K562 (cell line): ENCODE results near the gene KIAA0930. TPM values are rescaled to one million over a fixed set of nuclear protein-coding genes. Genes with fewer than 3 reads are reported as not detected.

ENCODE experiments used
- TEAD1 ChIP-seq, 2 experiments: fragments of 450-650 bp in 1 of 2; sonication (generic) in 1 of 2; formaldehyde crosslinking; IDR thresholded peaks; 2 replicates each; pipeline versions ENCODE4 v1.4.0 to v1.8.0; 2020 to 2022; ENCODE audit warnings: mild to moderate bottlenecking in 2 of 2, missing genetic modification reagents in 1 of 2
- polyA plus RNA-seq, 8 experiments: library from polyadenylated mRNA; depleted of rRNA in 4 of 8; stranded (reverse) in 5 of 8; unstranded in 3 of 8; fragments of >200 nt; fragmentation: Nextera tagmentation in 2 of 8; fragmentation: Illumina TruSeq in 1 of 8; extraction: Ambion mirVana in 2 of 8; extraction: Trizol in 1 of 8; gene quantifications; 2 replicates each; pipeline versions ENCODE4 v1.2.1 to v1.2.3, GENCODE V29; 2011 to 2014; ENCODE audit warnings: inconsistent platforms in 1 of 8, missing spikeins in 1 of 8
- total RNA-seq, 7 experiments: library from RNA; depleted of rRNA in 6 of 7; stranded (reverse); fragments of >200 nt in 6 of 7; fragmentation: Illumina TruSeq in 2 of 7; extraction: Trizol in 2 of 7; gene quantifications; 2 replicates each; pipeline versions ENCODE4 v1.2.1 to v1.2.3, GENCODE V29; 2011 to 2021; ENCODE audit warnings: low replicate concordance in 1 of 7
- TF ChIP-seq, protein P1 (sequence below): fragments of 450-650 bp; formaldehyde crosslinking; IDR thresholded peaks from 2 replicates; pipeline ENCODE4 v1.4.0; 2022; ENCODE audit warnings: missing genetic modification characterization
- TF ChIP-seq, protein P2 (sequence below): IDR thresholded peaks from 3 replicates; pipeline ENCODE4 v1.6.1; 2011; ENCODE audit warnings: borderline replicate concordance, mild to moderate bottlenecking, moderate library complexity; ENCODE audit not compliant: insufficient read length; ENCODE audit errors: extremely low read depth
- TF ChIP-seq, protein P3 (sequence below): sonication (generic); formaldehyde crosslinking; IDR thresholded peaks from 2 replicates; pipeline ENCODE4 v1.8.0; 2023; ENCODE audit warnings: missing genetic modification reagents, mild to moderate bottlenecking, borderline replicate concordance

The KIAA0930 gene
- total and polyA plus RNA-seq, 9 of the 15 experiments (the other 6 are each of a cell fraction or from before 2014, with no cell fraction given): 0.24 to 12.1 (median 6.4) TPM

DNA sequence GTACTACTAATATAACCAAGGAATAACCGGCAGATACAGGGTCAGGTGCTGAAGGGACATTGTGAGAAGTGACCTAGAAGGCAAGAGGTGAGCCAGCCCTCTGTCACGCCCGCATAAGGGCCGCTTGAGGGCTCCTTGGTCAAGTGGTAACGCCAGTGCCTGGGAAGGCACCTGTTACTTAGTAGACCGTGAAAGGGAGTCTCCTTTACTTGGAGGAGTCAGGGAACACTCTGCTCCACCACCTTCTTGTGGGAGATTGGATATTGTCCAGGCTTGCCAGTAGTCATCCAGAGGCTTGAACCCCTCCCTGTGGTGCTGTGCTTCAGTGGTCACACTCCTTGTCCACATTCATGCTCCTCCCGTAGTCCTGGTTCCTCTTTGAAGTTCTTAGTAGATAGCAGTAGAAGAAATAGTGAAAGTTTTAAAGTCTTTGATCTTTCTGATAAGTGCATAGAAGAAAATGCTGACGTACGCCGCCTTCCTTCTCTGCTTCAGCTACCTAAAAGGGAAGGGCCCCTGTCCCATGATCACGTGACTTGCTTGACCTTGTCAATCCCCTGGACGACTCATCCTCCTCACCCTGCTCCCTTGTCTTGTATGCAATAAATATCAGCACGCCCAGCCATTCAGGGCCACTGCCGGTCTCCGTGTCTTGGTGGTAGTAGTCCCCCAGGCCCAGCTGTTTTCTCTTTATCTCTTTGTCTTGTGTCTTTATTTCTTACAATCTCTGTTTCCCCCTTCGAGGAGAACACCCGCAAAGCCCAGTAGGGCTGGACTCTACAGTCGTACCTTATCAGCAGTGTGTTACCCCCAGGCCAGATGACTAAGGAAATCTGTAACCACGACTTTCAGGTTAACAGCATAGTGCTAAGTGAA, 70.9 kb downstream of the KIAA0930 start (continued):
- TF ChIP-seq, protein P1, sequence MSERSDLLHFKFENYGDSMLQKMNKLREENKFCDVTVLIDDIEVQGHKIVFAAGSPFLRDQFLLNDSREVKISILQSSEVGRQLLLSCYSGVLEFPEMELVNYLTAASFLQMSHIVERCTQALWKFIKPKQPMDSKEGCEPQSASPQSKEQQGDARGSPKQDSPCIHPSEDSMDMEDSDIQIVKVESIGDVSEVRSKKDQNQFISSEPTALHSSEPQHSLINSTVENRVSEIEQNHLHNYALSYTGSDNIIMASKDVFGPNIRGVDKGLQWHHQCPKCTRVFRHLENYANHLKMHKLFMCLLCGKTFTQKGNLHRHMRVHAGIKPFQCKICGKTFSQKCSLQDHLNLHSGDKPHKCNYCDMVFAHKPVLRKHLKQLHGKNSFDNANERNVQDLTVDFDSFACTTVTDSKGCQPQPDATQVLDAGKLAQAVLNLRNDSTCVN (CRISPR knock-in tag): no peak
- TF ChIP-seq, protein P2, sequence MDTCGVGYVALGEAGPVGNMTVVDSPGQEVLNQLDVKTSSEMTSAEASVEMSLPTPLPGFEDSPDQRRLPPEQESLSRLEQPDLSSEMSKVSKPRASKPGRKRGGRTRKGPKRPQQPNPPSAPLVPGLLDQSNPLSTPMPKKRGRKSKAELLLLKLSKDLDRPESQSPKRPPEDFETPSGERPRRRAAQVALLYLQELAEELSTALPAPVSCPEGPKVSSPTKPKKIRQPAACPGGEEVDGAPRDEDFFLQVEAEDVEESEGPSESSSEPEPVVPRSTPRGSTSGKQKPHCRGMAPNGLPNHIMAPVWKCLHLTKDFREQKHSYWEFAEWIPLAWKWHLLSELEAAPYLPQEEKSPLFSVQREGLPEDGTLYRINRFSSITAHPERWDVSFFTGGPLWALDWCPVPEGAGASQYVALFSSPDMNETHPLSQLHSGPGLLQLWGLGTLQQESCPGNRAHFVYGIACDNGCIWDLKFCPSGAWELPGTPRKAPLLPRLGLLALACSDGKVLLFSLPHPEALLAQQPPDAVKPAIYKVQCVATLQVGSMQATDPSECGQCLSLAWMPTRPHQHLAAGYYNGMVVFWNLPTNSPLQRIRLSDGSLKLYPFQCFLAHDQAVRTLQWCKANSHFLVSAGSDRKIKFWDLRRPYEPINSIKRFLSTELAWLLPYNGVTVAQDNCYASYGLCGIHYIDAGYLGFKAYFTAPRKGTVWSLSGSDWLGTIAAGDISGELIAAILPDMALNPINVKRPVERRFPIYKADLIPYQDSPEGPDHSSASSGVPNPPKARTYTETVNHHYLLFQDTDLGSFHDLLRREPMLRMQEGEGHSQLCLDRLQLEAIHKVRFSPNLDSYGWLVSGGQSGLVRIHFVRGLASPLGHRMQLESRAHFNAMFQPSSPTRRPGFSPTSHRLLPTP: no peak
- no peak for TF ChIP-seq TEAD1 (CRISPR knock-in tag; IDR thresholded peaks at IDR 0.05)
- TF ChIP-seq, protein P3, sequence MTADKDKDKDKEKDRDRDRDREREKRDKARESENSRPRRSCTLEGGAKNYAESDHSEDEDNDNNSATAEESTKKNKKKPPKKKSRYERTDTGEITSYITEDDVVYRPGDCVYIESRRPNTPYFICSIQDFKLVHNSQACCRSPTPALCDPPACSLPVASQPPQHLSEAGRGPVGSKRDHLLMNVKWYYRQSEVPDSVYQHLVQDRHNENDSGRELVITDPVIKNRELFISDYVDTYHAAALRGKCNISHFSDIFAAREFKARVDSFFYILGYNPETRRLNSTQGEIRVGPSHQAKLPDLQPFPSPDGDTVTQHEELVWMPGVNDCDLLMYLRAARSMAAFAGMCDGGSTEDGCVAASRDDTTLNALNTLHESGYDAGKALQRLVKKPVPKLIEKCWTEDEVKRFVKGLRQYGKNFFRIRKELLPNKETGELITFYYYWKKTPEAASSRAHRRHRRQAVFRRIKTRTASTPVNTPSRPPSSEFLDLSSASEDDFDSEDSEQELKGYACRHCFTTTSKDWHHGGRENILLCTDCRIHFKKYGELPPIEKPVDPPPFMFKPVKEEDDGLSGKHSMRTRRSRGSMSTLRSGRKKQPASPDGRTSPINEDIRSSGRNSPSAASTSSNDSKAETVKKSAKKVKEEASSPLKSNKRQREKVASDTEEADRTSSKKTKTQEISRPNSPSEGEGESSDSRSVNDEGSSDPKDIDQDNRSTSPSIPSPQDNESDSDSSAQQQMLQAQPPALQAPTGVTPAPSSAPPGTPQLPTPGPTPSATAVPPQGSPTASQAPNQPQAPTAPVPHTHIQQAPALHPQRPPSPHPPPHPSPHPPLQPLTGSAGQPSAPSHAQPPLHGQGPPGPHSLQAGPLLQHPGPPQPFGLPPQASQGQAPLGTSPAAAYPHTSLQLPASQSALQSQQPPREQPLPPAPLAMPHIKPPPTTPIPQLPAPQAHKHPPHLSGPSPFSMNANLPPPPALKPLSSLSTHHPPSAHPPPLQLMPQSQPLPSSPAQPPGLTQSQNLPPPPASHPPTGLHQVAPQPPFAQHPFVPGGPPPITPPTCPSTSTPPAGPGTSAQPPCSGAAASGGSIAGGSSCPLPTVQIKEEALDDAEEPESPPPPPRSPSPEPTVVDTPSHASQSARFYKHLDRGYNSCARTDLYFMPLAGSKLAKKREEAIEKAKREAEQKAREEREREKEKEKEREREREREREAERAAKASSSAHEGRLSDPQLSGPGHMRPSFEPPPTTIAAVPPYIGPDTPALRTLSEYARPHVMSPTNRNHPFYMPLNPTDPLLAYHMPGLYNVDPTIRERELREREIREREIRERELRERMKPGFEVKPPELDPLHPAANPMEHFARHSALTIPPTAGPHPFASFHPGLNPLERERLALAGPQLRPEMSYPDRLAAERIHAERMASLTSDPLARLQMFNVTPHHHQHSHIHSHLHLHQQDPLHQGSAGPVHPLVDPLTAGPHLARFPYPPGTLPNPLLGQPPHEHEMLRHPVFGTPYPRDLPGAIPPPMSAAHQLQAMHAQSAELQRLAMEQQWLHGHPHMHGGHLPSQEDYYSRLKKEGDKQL (CRISPR knock-in tag): no peak
